Limb (tissue), 2 donors: ENCODE measurements around the gene NME4.
A peak's percentile ranks its signal among the peaks of the same experiment; 100 is the strongest.

ENCODE experiments used
- DNase-seq, 2 donors: peaks; one replicate each; pipeline ENCODE4 v3.0.0-alpha.2; 2016; ENCODE audit errors: extremely low spot score in 2 of 2

Gene NME4

DNA sequence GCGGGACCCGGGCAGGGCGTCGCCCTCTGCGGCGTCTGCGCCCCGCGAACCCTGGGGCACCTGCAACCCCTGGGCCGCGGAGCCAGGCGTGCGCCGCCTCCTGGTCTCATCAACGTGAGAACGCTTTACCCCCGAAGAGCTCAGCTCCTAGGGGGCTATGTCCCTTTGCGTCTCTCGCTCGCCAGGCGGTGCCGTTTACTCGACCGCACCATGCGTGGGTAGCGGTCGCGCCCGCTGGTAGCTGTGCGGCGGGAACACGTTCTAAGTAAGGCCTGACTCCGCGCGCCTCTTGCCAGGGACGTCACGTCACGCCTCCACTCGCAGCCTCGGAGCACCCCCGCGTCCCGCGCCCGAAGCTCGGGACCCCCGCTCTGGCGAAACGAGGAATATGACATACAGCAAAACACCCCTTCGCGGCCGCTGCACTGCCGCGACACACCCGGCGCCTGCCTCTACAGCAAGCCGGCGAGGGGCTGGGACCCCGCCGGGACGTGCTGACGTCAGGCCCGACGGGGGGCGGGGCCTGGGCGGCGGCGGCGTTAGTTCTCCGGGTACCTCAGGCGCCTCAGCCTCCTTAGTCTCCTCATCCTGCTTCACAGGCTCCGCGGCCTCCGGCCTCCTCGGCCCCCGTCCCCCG is 28.2 kb downstream of the NME4 start, which contains the start of gene RAB11FIP3:
Gene RAB11FIP3 (plus strand): TSS at position 568 of the 637 bp plus-strand sequence. CDS start 358 bp downstream, outside the sequence.
- peak; percentile 76 to 92 for DNase-seq

DNA sequence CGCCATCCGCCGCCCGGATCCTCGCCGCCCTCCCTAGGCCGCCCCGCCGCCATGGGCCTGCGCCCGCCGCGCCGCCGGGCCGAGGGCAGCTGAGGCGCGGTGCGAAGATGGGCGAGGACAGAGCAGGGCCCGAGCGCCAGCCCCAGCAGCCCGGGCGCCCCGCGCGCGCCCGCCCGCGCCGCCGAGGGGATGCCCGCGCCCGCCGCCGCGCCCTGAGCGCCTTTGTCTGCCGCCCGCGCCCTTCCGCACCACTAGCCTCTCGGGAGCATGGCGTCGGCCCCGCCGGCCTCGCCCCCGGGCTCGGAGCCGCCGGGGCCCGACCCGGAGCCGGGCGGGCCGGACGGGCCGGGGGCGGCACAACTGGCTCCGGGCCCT is 28.7 kb downstream of the NME4 start:
- no peak for DNase-seq

DNA sequence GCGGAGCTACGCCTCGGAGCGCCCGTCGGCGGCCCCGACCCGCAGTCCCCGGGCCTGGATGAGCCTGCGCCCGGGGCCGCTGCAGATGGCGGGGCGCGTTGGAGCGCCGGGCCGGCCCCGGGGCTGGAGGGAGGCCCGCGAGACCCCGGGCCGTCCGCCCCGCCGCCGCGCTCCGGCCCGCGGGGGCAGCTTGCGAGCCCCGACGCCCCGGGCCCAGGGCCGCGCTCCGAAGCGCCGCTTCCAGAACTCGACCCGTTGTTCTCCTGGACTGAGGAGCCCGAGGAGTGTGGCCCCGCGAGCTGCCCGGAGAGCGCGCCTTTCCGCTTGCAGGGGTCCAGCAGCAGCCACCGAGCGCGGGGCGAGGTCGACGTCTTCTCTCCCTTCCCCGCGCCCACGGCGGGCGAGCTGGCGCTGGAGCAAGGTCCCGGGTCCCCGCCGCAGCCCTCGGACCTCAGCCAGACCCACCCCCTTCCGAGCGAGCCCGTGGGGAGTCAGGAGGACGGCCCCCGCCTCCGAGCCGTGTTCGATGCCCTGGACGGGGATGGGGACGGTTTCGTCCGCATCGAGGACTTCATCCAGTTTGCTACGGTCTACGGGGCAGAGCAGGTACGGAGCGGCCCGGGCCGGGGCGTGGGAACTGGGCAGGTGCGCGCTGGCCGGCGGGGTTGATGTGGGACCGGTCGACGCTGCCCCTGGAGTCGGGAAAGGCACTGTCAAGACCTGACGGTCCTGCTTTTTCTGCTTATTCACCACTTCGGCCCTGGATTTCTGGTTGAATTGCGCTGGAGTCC is 29.3 kb downstream of the NME4 start:
- DNase-seq = peak in 1 of 2 donors; percentile 49

DNA sequence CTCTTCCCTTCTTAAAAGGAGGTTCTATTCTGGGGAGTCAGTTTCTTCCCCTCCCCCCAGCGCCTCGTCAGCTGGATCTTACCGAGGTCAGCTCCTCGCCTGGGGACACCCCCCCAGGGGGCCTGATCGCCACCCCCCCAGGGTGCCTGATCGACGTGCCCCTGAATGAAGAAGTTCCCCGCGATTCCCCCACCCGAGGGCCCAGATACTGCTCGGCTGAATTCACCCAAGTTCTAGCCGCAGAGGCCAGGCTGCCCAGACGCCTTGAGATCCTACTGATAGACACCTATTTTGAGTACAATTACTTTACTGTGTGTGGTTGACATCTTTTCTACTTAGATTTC is 29.9 kb downstream of the NME4 start:
- DNase-seq = no peak

DNA sequence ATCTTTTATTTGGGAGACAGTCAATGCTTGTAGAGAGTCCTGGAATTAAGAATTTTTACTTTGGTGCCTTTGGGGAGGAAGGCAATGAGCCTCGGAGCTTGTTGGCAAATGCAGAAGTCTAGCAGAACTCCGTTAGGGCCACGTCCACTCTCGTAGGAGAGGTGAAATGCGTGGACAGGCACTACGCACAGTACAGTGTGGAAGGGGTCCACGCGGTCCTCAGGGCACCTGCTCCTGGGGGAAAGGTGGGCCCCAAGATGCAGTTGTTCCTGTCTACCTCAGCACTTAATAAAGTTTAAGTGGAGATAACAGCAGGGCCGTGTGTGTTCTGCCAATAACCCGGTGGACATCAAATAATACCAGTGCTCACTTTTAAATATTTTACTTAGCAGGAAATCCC is 30.3 kb downstream of the NME4 start:
- no peak for DNase-seq

DNA sequence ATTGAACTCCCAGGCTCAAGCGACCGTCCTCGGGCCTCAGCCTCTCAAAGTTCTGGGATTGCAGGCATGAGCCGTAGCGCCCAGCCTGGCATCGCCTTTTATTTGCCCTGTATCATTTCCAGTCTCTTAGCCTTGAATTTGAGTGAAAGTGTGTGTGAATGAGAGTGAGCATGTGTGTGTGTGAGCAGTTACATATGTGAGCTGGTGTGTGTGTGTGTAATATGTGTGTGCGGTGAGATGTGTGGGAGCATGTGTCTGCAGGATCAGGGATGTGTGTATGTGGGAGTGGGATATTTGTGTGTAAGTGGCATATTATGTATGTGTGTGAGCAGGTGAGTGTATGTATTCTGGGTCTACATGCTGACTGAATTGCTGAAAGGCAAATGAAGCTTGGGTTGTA is 33.9 kb downstream of the NME4 start:
- DNase-seq = no peak

DNA sequence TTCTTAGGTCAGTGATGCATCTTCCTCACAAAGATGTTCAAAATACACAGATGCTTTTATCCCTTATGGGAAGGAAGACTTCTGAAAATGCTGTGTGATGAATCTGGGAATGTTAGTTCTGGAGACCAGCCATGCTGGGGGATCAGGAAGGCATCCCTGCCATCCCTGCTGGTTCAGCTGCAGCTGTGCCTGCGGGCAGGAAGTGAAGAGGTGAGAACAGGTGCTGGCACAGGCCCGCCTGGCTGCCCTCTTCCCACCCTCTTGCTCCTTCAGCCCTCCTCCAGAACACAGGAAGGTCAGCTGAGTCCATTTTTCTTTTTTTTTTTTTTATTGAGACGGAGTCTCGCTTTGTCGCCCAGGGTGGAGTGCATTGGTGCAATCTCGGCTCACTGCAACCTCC is 43.6 kb downstream of the NME4 start:
- DNase-seq = peak in 1 of 2 donors; percentile 36

DNA sequence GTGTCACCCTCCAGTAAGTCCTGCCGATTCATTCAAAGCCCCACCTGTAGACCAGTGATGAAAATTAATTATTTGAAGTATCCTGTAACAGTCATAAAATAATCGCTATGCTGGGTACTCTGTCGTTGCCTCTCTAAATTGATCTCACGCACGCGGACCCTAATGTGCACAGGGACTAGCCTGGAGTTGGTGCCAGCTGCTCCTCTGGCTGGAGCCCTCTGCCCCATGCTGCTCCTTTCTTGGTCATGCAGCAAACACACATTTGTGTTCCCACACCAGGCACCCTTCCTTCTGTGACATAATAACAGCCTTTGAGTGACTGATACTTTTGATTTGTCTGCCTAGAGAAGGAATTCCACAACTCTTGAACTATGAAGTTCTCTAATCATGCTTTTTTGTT is 44.4 kb downstream of the NME4 start:
- DNase-seq = no peak

DNA sequence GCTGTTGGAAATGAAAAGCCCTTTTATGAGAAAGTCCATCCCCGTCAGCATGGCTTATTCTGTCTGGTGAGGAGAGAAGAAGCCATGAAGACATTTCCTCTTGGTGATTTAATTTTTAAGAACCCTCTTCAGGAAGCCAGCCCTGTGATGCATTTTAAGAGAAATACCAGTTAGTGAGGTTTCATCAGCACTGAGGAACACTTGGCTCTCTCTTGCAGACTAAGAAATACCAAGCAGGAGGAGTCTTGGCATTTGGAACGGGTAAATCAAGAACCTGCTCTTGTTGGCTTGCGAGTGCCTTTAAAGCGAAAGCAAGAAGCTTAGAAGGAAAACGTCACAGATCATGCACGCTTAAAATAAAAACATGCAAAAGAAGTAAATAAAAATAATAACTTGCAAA is 46.0 kb downstream of the NME4 start:
- no peak for DNase-seq

DNA sequence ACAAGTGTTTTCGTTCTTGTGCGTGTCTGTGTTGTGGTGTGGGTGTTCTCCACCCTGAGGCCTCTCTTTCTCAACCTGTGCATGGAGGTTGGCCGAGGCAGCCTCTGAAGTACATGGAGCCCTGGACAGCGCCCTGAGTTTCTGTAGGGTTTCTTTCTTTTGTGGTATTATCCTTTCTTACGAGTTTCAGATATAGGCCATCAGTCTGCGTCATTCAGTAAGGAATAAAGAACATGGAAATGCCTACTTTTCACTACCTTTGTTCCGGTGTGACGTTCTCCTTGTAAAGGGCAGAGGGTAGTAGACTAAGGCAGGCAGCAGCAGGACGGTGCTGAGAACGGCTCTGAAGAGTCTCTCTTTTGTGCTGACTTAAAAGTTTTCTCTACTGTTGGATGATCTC is 47.0 kb downstream of the NME4 start:
- DNase-seq = no peak

DNA sequence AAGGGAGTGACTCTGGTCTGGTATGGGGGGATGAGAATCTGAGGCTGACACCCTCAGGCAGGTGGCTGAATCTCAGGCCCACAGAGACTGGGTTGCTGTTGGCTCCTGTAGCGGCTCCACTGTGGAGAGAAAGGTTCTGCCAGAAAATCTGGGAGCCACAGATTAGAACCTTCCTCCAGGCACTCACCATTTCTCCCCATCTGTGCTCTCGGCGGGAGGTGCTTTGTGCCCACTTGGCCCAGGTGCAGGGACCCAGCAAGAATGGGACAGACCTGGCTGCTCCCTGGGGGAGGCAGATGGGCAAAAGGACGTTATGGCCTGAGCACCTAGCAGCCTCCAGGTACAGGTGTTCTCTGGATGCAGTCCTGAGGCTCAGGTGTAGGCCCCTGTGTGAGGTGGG is 48.6 kb downstream of the NME4 start:
- no peak for DNase-seq
